Stimulated activated naive CD8-positive, alpha-beta T cell treated with anti-CD3 and anti-CD28 coated beads, Interleukin-15, amount 100 ng/mL, for 72 hours (primary cell): ENCODE data around the gene INTS6.

Experiments
- ATAC-seq: fragments of 150-1000 bp; cut with Tn5 transposase; 2 replicates; pipeline ENCODE4 v1.10.0; 2021; ENCODE audit warnings: mild to moderate bottlenecking, moderate library complexity
- DNase-seq, 2 donors: peaks; one replicate each; pipeline ENCODE4 v3.0.0; 2021 to 2022
- H3K27ac Mint-ChIP-seq, 2 donors: one replicate each; pipeline ENCODE4 v1.8.0; 2022; ENCODE audit warnings: mild to moderate bottlenecking in 2 of 2, mixed read lengths in 2 of 2, moderate library complexity in 2 of 2
- H3K27me3 Mint-ChIP-seq: one replicate; pipeline ENCODE4 v1.8.0; 2022; ENCODE audit warnings: mixed read lengths
- H3K4me1 Mint-ChIP-seq: one replicate; pipeline ENCODE4 v1.8.0; 2022; ENCODE audit warnings: mild to moderate bottlenecking, mixed read lengths
- H3K4me3 Mint-ChIP-seq, 2 donors: one replicate each; pipeline ENCODE4 v1.8.0; 2022; ENCODE audit warnings: mild to moderate bottlenecking in 2 of 2, mixed read lengths in 2 of 2, moderate library complexity in 1 of 2
- H3K9me3 Mint-ChIP-seq, 2 donors: one replicate each; pipeline ENCODE4 v1.8.0; 2022; ENCODE audit warnings: mixed read lengths in 2 of 2

The INTS6 gene

GRCh38 chr13:51452361-51453206 lies at the start of gene INTS6:
Gene INTS6, minus strand, starts transcription at chr13:51453036. Its CDS starts 511 bp downstream, at chr13:51452525.
- Mint-ChIP-seq H3K4me1 (peaks cover 49% of the 10 kb centered on the region), H3K9me3 (peaks cover 4 to 7% of the 10 kb centered on the region in 2 donors), H3K4me3 (peak within 1 kb of the TSS; percentile 88 to 89), H3K27ac (peak within 1 kb of the TSS; percentile 98 to 99), H3K27me3 (no peaks in the 10 kb centered on the region)
- ATAC-seq (peak; percentile 85), DNase-seq (peak; percentile 99)

- ATAC-seq (peak; percentile 98), DNase-seq (peak; percentile 33 to 59)
- peaks cover 29% of the 10 kb centered on the region for H3K4me1 Mint-ChIP-seq
- H3K27me3 Mint-ChIP-seq, result no peaks in the 10 kb centered on the region
- no peaks in the 10 kb centered on the region for H3K9me3 Mint-ChIP-seq
- H3K27ac Mint-ChIP-seq, result peak overlapping the region; percentile 36 to 57
- H3K4me3 Mint-ChIP-seq, result peak overlapping the region in 1 of 2 donors; percentile 7
These were observed 49.4 kb upstream of the INTS6 start for GRCh38 chr13:51502153-51502651.

- no peak overlapping the region for H3K4me3 Mint-ChIP-seq
- DNase-seq, result no peak
- ATAC-seq, result no peak
- H3K9me3 Mint-ChIP-seq, result no peaks in the 10 kb centered on the region
- H3K4me1 Mint-ChIP-seq, result peaks cover 29% of the 10 kb centered on the region
- H3K27me3 Mint-ChIP-seq, result no peaks in the 10 kb centered on the region
- peak overlapping the region in 1 of 2 donors; percentile 36 for H3K27ac Mint-ChIP-seq
These were observed 48.8 kb upstream of the INTS6 start for GRCh38 chr13:51501592-51502152.

GRCh38 chr13:51501096-51501495 lies 48.3 kb upstream of the INTS6 start:
- Mint-ChIP-seq H3K27ac (peak overlapping the region in 1 of 2 donors; percentile 43), H3K9me3 (no peaks in the 10 kb centered on the region), H3K27me3 (peaks cover 3% of the 10 kb centered on the region), H3K4me1 (peaks cover 29% of the 10 kb centered on the region), H3K4me3 (no peak overlapping the region)
- no peak for ATAC-seq
- DNase-seq, result no peak

GRCh38 chr13:51500687-51501086 lies 47.9 kb upstream of the INTS6 start:
- no peaks in the 10 kb centered on the region for H3K9me3 Mint-ChIP-seq
- H3K27ac Mint-ChIP-seq, result no peak overlapping the region
- no peak overlapping the region for H3K4me3 Mint-ChIP-seq
- peaks cover 29% of the 10 kb centered on the region for H3K4me1 Mint-ChIP-seq
- DNase-seq (no peak), ATAC-seq (no peak)
- peaks cover 7% of the 10 kb centered on the region for H3K27me3 Mint-ChIP-seq

- ATAC-seq, result no peak
- Mint-ChIP-seq H3K4me1 (peaks cover 29% of the 10 kb centered on the region), H3K27me3 (peaks cover 7% of the 10 kb centered on the region), H3K9me3 (no peaks in the 10 kb centered on the region), H3K27ac (no peak overlapping the region), H3K4me3 (no peak overlapping the region)
- DNase-seq, result no peak
These were observed 47.0 kb upstream of the INTS6 start for GRCh38 chr13:51499841-51500240.

- Mint-ChIP-seq H3K4me3 (no peak overlapping the region), H3K9me3 (no peaks in the 10 kb centered on the region), H3K27me3 (peaks cover 7% of the 10 kb centered on the region), H3K4me1 (peaks cover 3% of the 10 kb centered on the region), H3K27ac (no peak overlapping the region)
- no peak for DNase-seq
- no peak for ATAC-seq
These were observed 42.5 kb upstream of the INTS6 start for GRCh38 chr13:51495316-51495715.

- Mint-ChIP-seq H3K27me3 (peaks cover 7% of the 10 kb centered on the region), H3K9me3 (no peaks in the 10 kb centered on the region), H3K27ac (no peak overlapping the region), H3K4me3 (no peak overlapping the region), H3K4me1 (no peaks in the 10 kb centered on the region)
- DNase-seq (no peak), ATAC-seq (no peak)
These were observed 41.3 kb upstream of the INTS6 start for GRCh38 chr13:51494156-51494555.

- Mint-ChIP-seq H3K4me1 (no peaks in the 10 kb centered on the region), H3K27me3 (no peaks in the 10 kb centered on the region), H3K27ac (no peak overlapping the region), H3K4me3 (no peak overlapping the region), H3K9me3 (peaks cover 6 to 8% of the 10 kb centered on the region in 2 donors)
- DNase-seq, result no peak
- no peak for ATAC-seq
These were observed 35.4 kb upstream of the INTS6 start for GRCh38 chr13:51488212-51488611.

- H3K9me3 Mint-ChIP-seq, result peaks cover 6 to 8% of the 10 kb centered on the region in 2 donors
- H3K27ac Mint-ChIP-seq, result no peak overlapping the region
- H3K4me1 Mint-ChIP-seq, result no peaks in the 10 kb centered on the region
- no peak for ATAC-seq
- no peaks in the 10 kb centered on the region for H3K27me3 Mint-ChIP-seq
- DNase-seq, result no peak
- no peak overlapping the region for H3K4me3 Mint-ChIP-seq
These were observed 28.8 kb upstream of the INTS6 start for GRCh38 chr13:51481656-51482055.

- Mint-ChIP-seq H3K9me3 (peaks cover 6 to 8% of the 10 kb centered on the region in 2 donors), H3K27me3 (no peaks in the 10 kb centered on the region), H3K27ac (no peak overlapping the region), H3K4me3 (no peak overlapping the region), H3K4me1 (no peaks in the 10 kb centered on the region)
- DNase-seq (no peak), ATAC-seq (no peak)
These were observed 26.3 kb upstream of the INTS6 start for GRCh38 chr13:51479199-51479523.

GRCh38 chr13:51478418-51479198 lies 25.8 kb upstream of the INTS6 start:
- ATAC-seq, result no peak
- Mint-ChIP-seq H3K4me3 (no peak overlapping the region), H3K4me1 (no peaks in the 10 kb centered on the region), H3K27me3 (no peaks in the 10 kb centered on the region), H3K9me3 (peaks cover 2% of the 10 kb centered on the region in 2 donors), H3K27ac (no peak overlapping the region)
- DNase-seq, result no peak

- no peak for ATAC-seq
- no peaks in the 10 kb centered on the region for H3K4me1 Mint-ChIP-seq
- no peaks in the 10 kb centered on the region for H3K27me3 Mint-ChIP-seq
- H3K9me3 Mint-ChIP-seq, result no peaks in the 10 kb centered on the region
- H3K27ac Mint-ChIP-seq, result no peak overlapping the region
- H3K4me3 Mint-ChIP-seq, result no peak overlapping the region
- no peak for DNase-seq
These were observed 25.0 kb upstream of the INTS6 start for GRCh38 chr13:51477653-51478324.

GRCh38 chr13:51477149-51477548 lies 24.3 kb upstream of the INTS6 start:
- H3K27ac Mint-ChIP-seq, result no peak overlapping the region
- no peak overlapping the region for H3K4me3 Mint-ChIP-seq
- DNase-seq (no peak), ATAC-seq (no peak)
- H3K9me3 Mint-ChIP-seq, result no peaks in the 10 kb centered on the region
- no peaks in the 10 kb centered on the region for H3K4me1 Mint-ChIP-seq
- no peaks in the 10 kb centered on the region for H3K27me3 Mint-ChIP-seq

GRCh38 chr13:51475727-51476501 lies 23.1 kb upstream of the INTS6 start:
- Mint-ChIP-seq H3K4me3 (no peak overlapping the region), H3K4me1 (no peaks in the 10 kb centered on the region), H3K27ac (no peak overlapping the region), H3K9me3 (no peaks in the 10 kb centered on the region), H3K27me3 (no peaks in the 10 kb centered on the region)
- no peak for DNase-seq
- no peak for ATAC-seq
